Measurements from ENCODE around the gene NEK3.
"Not testable (repeated sequence)": the region's sequence is repeated elsewhere in the genome, so short reads cannot be mapped to it uniquely, and the experiment has no call there.

NEK3 gene

DNA sequence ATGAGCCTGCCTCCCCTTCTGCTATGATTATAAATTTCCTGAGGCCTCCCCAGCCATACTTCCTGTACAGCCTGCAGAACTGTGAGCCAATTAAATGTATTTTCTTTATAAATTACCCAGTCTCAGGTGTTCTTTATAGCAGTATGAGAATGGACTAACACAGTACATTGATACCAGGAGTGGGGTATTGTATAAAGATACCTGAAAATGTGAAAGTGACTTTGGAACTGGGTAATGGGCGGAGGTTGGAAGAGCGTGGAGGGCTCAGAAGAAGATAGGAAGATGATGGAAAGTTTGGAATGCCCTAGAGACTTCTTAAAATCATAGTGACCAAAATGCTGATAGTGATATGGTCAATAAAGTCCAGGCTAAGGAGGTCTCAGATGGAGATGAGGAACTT lies 63.3 kb downstream of the NEK3 start:
- in situ Hi-C loops (cut with MboI; ENCODE audit: low pct_unique_long_range_greater_than_20kb, low sequenced_read_pairs, unreplicated experiment) = no loop called here
- no peak for DNase-seq (ENCODE audit: low spot score)
- TF ChIP-seq, protein P1, sequence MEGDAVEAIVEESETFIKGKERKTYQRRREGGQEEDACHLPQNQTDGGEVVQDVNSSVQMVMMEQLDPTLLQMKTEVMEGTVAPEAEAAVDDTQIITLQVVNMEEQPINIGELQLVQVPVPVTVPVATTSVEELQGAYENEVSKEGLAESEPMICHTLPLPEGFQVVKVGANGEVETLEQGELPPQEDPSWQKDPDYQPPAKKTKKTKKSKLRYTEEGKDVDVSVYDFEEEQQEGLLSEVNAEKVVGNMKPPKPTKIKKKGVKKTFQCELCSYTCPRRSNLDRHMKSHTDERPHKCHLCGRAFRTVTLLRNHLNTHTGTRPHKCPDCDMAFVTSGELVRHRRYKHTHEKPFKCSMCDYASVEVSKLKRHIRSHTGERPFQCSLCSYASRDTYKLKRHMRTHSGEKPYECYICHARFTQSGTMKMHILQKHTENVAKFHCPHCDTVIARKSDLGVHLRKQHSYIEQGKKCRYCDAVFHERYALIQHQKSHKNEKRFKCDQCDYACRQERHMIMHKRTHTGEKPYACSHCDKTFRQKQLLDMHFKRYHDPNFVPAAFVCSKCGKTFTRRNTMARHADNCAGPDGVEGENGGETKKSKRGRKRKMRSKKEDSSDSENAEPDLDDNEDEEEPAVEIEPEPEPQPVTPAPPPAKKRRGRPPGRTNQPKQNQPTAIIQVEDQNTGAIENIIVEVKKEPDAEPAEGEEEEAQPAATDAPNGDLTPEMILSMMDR (IDR thresholded peaks at IDR 0.05; ENCODE audit: extremely low read depth, insufficient read depth, missing control alignments) = no peak

DNA sequence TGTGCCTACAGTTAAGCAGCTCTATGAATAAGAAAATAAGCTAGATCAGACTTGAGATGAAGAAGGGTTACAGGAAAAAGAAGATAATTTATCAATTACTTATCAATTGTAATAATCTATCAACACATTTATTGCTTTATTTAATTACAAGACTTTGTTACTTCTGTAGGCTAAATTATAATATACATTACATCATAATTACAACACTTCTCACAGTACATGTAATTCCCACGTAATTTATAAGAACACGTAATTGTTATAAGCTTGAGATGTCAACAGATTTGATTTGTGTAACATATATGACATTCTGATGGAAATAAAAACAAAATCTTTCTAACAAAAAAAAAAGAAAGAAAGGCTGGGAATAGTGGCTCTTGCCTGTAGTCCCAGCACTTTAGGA lies 67.3 kb downstream of the NEK3 start:
- in situ Hi-C loops (cut with MboI; ENCODE audit: low pct_unique_long_range_greater_than_20kb, low sequenced_read_pairs, unreplicated experiment) = no loop called here

DNA sequence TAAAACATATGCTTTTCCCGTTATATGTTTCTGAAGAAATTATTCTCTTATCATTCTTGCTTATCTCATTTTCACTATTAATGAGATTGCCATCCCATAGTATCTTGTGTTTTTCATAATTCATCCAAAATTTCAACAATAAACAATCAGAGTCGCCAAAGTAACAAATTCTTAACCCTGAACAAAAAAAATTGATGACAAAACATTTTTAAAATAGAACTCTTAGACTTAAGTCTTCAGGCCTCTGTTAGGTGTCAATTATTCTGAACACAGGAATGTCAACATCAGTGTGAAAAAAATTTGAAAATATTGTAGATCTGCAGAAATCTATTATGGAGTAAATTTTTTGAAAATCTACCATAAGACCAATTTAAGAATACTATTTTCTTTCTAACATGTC lies 67.9 kb downstream of the NEK3 start:
- TF ChIP-seq, protein P1 (IDR thresholded peaks at IDR 0.05; ENCODE audit: extremely low read depth, insufficient read depth, missing control alignments) = no peak
- in situ Hi-C loops (cut with MboI; ENCODE audit: low pct_unique_long_range_greater_than_20kb, low sequenced_read_pairs, unreplicated experiment) = no loop called here

More for the DNA sequence above, 67.3 kb downstream of the NEK3 start:
- DNase-seq (ENCODE audit: low spot score) = no peak
- TF ChIP-seq, protein P1 (IDR thresholded peaks at IDR 0.05; ENCODE audit: extremely low read depth, insufficient read depth, missing control alignments) = no peak

DNA sequence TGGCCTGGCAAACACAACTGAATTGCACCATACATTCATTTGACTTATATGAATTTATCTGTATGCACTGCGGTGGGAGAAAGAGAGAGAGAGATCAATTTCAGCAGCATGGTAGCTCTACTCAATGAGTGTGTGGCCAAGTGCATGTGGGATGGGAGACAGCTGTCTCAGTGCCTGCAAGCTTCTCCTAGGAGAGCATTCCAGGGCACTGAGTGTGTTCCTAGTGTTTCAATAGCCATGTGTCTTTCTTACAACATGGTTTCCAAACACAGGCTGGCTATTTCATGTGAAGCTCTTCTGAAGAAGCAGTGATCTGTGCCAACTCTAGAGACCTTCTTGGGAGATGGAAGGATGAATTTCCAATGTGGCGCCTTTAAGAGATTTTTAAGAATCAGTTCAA lies 74.0 kb downstream of the NEK3 start:
- in situ Hi-C loops (cut with MboI; ENCODE audit: low pct_unique_long_range_greater_than_20kb, low sequenced_read_pairs, unreplicated experiment) = no loop called here
- TF ChIP-seq, protein P1 (IDR thresholded peaks at IDR 0.05; ENCODE audit: extremely low read depth, insufficient read depth, missing control alignments) = no peak
- no peak for DNase-seq (ENCODE audit: low spot score)

More for the DNA sequence above, 67.9 kb downstream of the NEK3 start:
- DNase-seq (ENCODE audit: low spot score) = no peak

DNA sequence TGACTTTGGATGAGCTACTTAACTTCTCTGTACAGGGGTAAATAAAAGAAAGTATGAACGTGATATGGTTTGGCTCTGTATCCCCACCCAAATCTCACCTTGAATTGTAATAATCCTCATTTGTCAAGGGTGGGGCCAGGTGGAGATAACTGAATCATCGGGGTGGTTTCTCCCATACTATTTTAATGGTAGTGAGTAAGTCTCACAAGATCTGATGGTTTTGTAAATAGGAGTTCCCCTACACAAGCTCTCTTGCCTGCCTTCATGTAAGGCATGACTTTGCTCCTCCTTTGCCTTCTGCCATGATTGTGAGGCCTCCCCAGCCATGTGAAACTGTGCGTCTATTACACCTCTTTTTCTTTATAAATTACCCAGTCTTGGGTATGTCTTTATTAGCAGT lies 74.4 kb downstream of the NEK3 start:
- in situ Hi-C loops (cut with MboI; ENCODE audit: low pct_unique_long_range_greater_than_20kb, low sequenced_read_pairs, unreplicated experiment); DNase-seq (ENCODE audit: low spot score): not testable (repeated sequence)
